ENCODE measurements around the gene RAI1.

GRCh38 chr17:17696882-17697633 is 15.8 kb downstream of the RAI1 start:
- TF ChIP-seq HNF4A (CRISPR knock-in tag; IDR thresholded peaks at IDR 0.05) (no peak), CTCF (CRISPR knock-in tag; IDR thresholded peaks at IDR 0.05) (no peak), CHD4 (IDR thresholded peaks at IDR 0.05; ENCODE audit: borderline replicate concordance, low read length) (no peak), REST (IDR thresholded peaks at IDR 0.05; ENCODE audit: borderline replicate concordance in 1 of 2, low read depth in 1 of 2, low read length in 2 of 2) (no peak), PRPF4 (IDR thresholded peaks at IDR 0.05; ENCODE audit: low read depth, low read length, poor library complexity, severe bottlenecking) (no peak)

All from HepG2 (cell line).